Stimulated activated naive CD8-positive, alpha-beta T cell treated with anti-CD3 and anti-CD28 coated beads, Interleukin-15, Interleukin-2, amounts not matched to agents 100 U/mL and 50 U/mL, for 24 hours (primary cell): ENCODE results near the gene PDPR.
"Not testable (repeated sequence)": the region's sequence is repeated elsewhere in the genome, so short reads cannot be mapped to it uniquely, and the experiment has no call there.

ENCODE experiments used
- ATAC-seq: fragments of 150-1000 bp; cut with Tn5 transposase; one replicate; pipeline ENCODE4 v1.10.0; 2021
- DNase-seq: peaks from one replicate; pipeline ENCODE4 v3.0.0; 2021

PDPR gene

GRCh38 chr16:70161350-70161749, 47.2 kb downstream of the PDPR start:
- no peak for ATAC-seq
- no peak for DNase-seq

GRCh38 chr16:70162041-70162451, 47.9 kb downstream of the PDPR start:
- DNase-seq (no peak), ATAC-seq (no peak)

GRCh38 chr16:70163596-70163995, 49.5 kb downstream of the PDPR start:
- ATAC-seq (no peak), DNase-seq (no peak)

GRCh38 chr16:70166688-70167087, 52.6 kb downstream of the PDPR start:
- DNase-seq, ATAC-seq: not testable (repeated sequence)

DNA sequence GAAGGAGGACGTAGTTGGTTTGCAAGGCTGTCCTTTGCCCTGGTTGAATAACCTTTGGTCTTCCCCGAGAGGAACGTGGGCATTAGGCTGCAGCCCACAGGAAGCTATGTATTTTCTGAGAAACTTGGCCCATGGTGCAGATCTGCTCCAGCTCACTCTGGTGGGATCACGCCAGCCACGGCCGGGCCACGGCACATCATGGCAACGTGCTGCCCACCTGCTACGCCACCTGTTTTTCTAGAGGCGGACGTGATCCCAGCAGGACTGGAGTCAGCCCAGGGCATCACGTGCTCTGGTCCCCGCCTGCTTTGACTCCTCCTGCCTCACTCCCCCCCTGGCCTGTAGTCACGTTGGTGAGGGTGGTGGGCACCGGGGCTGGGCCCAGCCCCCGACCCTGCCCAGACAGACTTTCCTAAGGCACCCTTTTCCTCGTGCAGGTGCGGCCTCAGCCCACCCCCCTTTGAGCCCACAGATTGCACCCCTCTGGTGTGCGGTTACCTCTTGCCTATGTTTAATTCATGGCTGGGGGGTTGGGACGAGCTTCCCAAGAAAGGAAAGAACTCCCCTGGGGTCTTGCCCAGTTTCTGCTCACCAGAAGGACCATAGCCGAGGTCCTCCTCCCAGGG, 59.2 kb downstream of the PDPR start, which contains the start of gene CLEC18C:
CLEC18C (plus strand) TSS at position 576 of the 626 bp plus-strand sequence. CDS start 492 bp downstream, outside the sequence.
- not testable (repeated sequence) for DNase-seq, ATAC-seq

DNA sequence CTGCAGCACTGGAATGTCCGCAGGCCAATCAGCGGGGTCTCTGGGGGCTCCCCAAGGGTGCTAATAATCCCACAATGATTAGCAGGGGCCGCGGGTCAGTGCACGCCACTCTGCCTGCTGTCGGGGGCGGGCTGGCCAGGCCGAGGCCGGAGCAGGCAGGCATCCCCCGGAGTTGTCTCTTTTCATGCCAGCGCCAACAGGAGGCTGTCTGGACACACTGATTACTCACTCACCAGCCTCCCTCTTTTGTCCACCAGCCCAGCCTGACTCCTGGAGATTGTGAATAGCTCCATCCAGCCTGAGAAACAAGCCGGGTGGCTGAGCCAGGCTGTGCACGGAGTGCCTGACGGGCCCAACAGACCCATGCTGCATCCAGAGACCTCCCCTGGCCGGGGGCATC, 59.8 kb downstream of the PDPR start:
- not testable (repeated sequence) for DNase-seq, ATAC-seq

- ATAC-seq, result peak; percentile 24
These were observed 60.3 kb downstream of the PDPR start for GRCh38 chr16:70174387-70174932.

GRCh38 chr16:70187858-70188607, 73.9 kb downstream of the PDPR start:
- peak; percentile 11 for ATAC-seq
- DNase-seq, result not testable (repeated sequence)

More at GRCh38 chr16:70174387-70174932, 60.3 kb downstream of the PDPR start:
- not testable (repeated sequence) for DNase-seq

- ATAC-seq, result not testable (repeated sequence)
- peak; percentile 5 for DNase-seq
These were observed 74.4 kb downstream of the PDPR start for GRCh38 chr16:70188608-70188915.

- ATAC-seq, DNase-seq: not testable (repeated sequence)
These were observed 76.4 kb downstream of the PDPR start for GRCh38 chr16:70190574-70190973.

GRCh38 chr16:70196683-70197300, 82.7 kb downstream of the PDPR start:
- DNase-seq, result not testable (repeated sequence)
- peak; percentile 34 for ATAC-seq

GRCh38 chr16:70197611-70198010, 83.5 kb downstream of the PDPR start:
- not testable (repeated sequence) for ATAC-seq, DNase-seq

- DNase-seq, ATAC-seq: not testable (repeated sequence)
These were observed 84.1 kb downstream of the PDPR start for GRCh38 chr16:70198230-70198629.

- not testable (repeated sequence) for DNase-seq, ATAC-seq
These were observed 84.5 kb downstream of the PDPR start for GRCh38 chr16:70198666-70199065.

DNA sequence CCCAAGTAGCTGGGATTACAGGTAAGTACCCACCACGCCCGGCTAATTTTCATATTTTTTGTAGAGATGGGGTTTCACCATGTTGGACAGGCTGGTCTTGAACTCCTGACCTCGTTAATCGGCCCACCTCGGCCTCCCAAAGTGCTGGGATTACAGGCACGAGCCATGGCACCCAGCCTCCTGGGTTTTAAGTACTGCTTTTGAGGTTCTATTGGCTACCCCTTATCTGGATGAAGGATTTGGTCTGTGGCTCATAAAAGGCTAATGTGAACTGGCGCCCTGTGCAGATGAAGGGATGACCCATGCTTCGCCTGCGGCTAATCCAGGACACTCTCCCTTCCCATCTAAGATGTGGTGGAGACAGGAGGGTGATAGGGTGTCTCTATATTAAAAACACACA, 85.0 kb downstream of the PDPR start:
- ATAC-seq, DNase-seq: not testable (repeated sequence)

- not testable (repeated sequence) for DNase-seq, ATAC-seq
These were observed 85.9 kb downstream of the PDPR start for GRCh38 chr16:70200063-70200462.

DNA sequence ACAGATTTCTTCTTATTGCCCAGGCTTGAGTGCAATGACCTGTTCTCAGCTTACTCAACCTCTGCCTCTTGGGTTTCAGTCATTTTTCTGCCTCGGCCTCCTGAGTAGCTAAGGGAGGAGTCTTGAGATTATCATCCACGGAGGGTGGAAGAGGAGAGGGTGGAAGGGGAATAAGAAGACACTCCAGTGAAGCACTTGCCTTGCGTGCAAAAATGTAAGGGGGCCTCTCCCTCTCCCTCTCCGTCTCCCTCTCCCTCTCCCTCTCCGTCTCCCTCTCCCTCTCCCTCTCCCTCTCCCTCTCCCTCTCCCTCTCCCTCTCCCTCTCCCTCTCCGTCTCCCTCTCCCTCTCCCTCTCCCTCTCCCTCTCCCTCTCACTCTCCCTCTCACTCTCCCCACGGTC, 89.4 kb downstream of the PDPR start:
- not testable (repeated sequence) for DNase-seq, ATAC-seq

GRCh38 chr16:70204010-70204409, 89.9 kb downstream of the PDPR start:
- ATAC-seq, DNase-seq: not testable (repeated sequence)

DNA sequence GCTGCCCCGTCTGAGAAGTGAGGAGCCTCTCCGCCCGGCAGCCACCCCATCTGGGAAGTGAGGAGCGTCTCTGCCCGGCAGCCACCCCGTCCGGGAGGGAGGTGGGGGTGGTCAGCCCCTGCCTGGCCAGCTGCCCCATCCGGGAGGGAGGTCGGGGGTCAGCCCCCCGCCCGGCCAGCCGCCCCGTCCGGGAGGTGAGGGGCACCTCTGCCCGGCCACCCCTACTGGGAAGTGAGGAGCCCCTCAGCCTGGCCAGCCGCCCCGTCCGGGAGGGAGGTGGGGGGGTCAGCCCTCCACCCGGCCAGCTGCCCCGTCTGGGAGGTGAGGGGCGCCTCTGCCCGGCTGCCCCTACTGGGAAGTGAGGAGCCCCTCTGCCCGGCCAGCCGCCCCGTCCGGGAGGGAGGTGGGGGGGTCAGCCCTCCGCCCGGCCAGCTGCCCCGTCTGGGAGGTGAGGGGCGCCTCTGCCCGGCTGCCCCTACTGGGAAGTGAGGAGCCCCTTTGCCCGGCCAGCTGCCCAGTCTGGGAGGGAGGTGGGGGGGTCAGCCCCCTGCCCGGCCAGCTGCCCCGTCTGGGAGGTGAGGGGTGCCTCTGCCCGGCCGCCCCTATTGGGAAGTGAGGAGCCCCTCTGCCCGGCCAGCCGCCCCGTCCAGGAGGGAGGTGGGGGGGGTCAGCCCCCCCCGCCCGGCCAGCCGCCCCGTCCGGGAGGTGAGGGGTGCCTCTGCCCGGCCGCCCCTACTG, 90.7 kb downstream of the PDPR start:
- not testable (repeated sequence) for ATAC-seq

DNA sequence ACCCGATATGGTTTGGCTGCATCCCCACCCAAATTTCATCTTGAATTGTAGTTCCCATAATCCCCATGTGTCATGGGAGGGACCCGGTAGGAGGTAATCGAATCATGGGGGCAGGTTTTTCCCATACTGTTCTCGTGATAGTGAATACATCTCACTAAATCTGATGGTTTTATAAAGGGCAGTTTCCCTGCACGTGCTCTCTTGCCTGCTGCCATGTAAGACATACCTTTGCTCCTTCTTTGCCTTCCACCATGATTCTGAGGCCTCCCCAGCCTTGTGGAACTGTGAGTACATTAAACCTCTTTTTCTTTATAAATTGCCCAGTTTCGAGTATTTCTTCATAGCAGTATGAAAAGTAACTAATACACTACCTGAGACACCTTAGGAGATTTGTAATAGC, 92.2 kb downstream of the PDPR start:
- ATAC-seq, DNase-seq: not testable (repeated sequence)

More for the DNA sequence above, 90.7 kb downstream of the PDPR start:
- not testable (repeated sequence) for DNase-seq
